ENCODE measurements around the gene FAM3A. TPM values are rescaled to one million over a fixed set of nuclear protein-coding genes. Genes with fewer than 3 reads are reported as not detected.

FAM3A gene
- total RNA-seq, 1 donor from 2014 or later = 39.7 TPM

GRCh38 chrX:154515090-154515965, 704 bp downstream of the FAM3A start:
- DNase-seq (peak; percentile 55), ATAC-seq (peak; percentile 9 to 26)
- TF ChIP-seq CTCF (IDR thresholded peaks at IDR 0.05) = no peak
- Histone ChIP-seq H3K4me1 (peaks cover 13% of the 10 kb centered on the region), H3K9me3 (no peaks in the 10 kb centered on the region), H3K27me3 (ENCODE audit: low read depth) (no peaks in the 10 kb centered on the region), H3K36me3 (no peaks in the 10 kb centered on the region), H3K27ac (peak overlapping the region; percentile 90), H3K4me3 (peak overlapping the region; percentile 67)
- intact Hi-C loops (cut with DNase I) = no loop called here

GRCh38 chrX:154513716-154514115, 2.3 kb downstream of the FAM3A start:
- no peak overlapping the region for H3K4me3 ChIP-seq
- no peak overlapping the region for H3K27ac ChIP-seq
- no peaks in the 10 kb centered on the region for H3K27me3 ChIP-seq (ENCODE audit: low read depth)
- DNase-seq (no peak), ATAC-seq (no peak)
- intact Hi-C loops (cut with DNase I) = no loop called here
- H3K9me3 ChIP-seq = no peaks in the 10 kb centered on the region
- no peak for TF ChIP-seq CTCF (IDR thresholded peaks at IDR 0.05)
- no peaks in the 10 kb centered on the region for H3K36me3 ChIP-seq
- peaks cover 13% of the 10 kb centered on the region for H3K4me1 ChIP-seq

- intact Hi-C loops (cut with DNase I) = no loop called here
- no peak for TF ChIP-seq CTCF (IDR thresholded peaks at IDR 0.05)
- H3K4me1 ChIP-seq = peaks cover 13% of the 10 kb centered on the region
- no peak overlapping the region for H3K27ac ChIP-seq
- ATAC-seq = no peak
- H3K36me3 ChIP-seq = no peaks in the 10 kb centered on the region
- no peaks in the 10 kb centered on the region for H3K9me3 ChIP-seq
- H3K4me3 ChIP-seq = no peak overlapping the region
- no peaks in the 10 kb centered on the region for H3K27me3 ChIP-seq (ENCODE audit: low read depth)
- no peak for DNase-seq
These were observed 3.0 kb downstream of the FAM3A start for GRCh38 chrX:154512879-154513553.

GRCh38 chrX:154511761-154512160, 4.3 kb downstream of the FAM3A start:
- peaks cover 5% of the 10 kb centered on the region for H3K36me3 ChIP-seq
- TF ChIP-seq CTCF (IDR thresholded peaks at IDR 0.05) = no peak
- H3K4me3 ChIP-seq = no peak overlapping the region
- no peak for ATAC-seq
- H3K27me3 ChIP-seq (ENCODE audit: low read depth) = no peaks in the 10 kb centered on the region
- H3K27ac ChIP-seq = no peak overlapping the region
- no peak for DNase-seq
- no peaks in the 10 kb centered on the region for H3K9me3 ChIP-seq
- intact Hi-C loops (cut with DNase I) = no loop called here
- peaks cover 5% of the 10 kb centered on the region for H3K4me1 ChIP-seq

GRCh38 chrX:154509455-154509854, 6.6 kb downstream of the FAM3A start:
- Histone ChIP-seq H3K4me3 (no peak overlapping the region), H3K9me3 (no peaks in the 10 kb centered on the region), H3K4me1 (no peaks in the 10 kb centered on the region), H3K27me3 (ENCODE audit: low read depth) (no peaks in the 10 kb centered on the region), H3K27ac (no peak overlapping the region), H3K36me3 (peaks cover 17% of the 10 kb centered on the region)
- intact Hi-C loops (cut with DNase I) = no loop called here
- no peak for DNase-seq
- TF ChIP-seq CTCF (IDR thresholded peaks at IDR 0.05) = no peak
- ATAC-seq = no peak

Data from lower lobe of right lung (tissue), 2 donors.